ENCODE results near the gene PRKCZ. TPM values are rescaled to one million over a fixed set of nuclear protein-coding genes. Genes with fewer than 3 reads are reported as not detected.

PRKCZ gene
- total RNA-seq, 1 donor from 2014 or later, result 1.3 TPM

- Histone ChIP-seq H3K27ac (no peak overlapping the region), H3K4me1 (no peaks in the 10 kb centered on the region), H3K36me3 (no peaks in the 10 kb centered on the region), H3K4me3 (no peak overlapping the region), H3K27me3 (no peaks in the 10 kb centered on the region), H3K9me3 (no peaks in the 10 kb centered on the region)
- TF ChIP-seq CTCF (IDR thresholded peaks at IDR 0.05), result no peak
- no peak for DNase-seq (ENCODE audit: low spot score in 2 of 2)
- intact Hi-C loops (cut with DNase I), result no loop called here
Measured at GRCh38 chr1:2151252-2151651, 101.0 kb downstream of the PRKCZ start.

GRCh38 chr1:2151911-2152310 lies 101.7 kb downstream of the PRKCZ start:
- no peak for TF ChIP-seq CTCF (IDR thresholded peaks at IDR 0.05)
- no peaks in the 10 kb centered on the region for H3K4me1 ChIP-seq
- H3K9me3 ChIP-seq, result no peaks in the 10 kb centered on the region
- no peak overlapping the region for H3K27ac ChIP-seq
- H3K4me3 ChIP-seq, result no peak overlapping the region
- H3K36me3 ChIP-seq, result no peaks in the 10 kb centered on the region
- no peaks in the 10 kb centered on the region for H3K27me3 ChIP-seq
- no peak for DNase-seq (ENCODE audit: low spot score in 2 of 2)
- intact Hi-C loops (cut with DNase I), result no loop called here

- H3K36me3 ChIP-seq, result no peaks in the 10 kb centered on the region
- no peak for DNase-seq (ENCODE audit: low spot score in 2 of 2)
- no peak overlapping the region for H3K4me3 ChIP-seq
- no peak for TF ChIP-seq CTCF (IDR thresholded peaks at IDR 0.05)
- H3K27me3 ChIP-seq, result no peaks in the 10 kb centered on the region
- no peaks in the 10 kb centered on the region for H3K9me3 ChIP-seq
- intact Hi-C loops (cut with DNase I), result no loop called here
- no peaks in the 10 kb centered on the region for H3K4me1 ChIP-seq
- no peak overlapping the region for H3K27ac ChIP-seq
Measured at GRCh38 chr1:2152954-2153353, 102.7 kb downstream of the PRKCZ start.

GRCh38 chr1:2154022-2154421 lies 103.8 kb downstream of the PRKCZ start:
- H3K36me3 ChIP-seq, result no peaks in the 10 kb centered on the region
- no peak for DNase-seq (ENCODE audit: low spot score in 2 of 2)
- no peak for TF ChIP-seq CTCF (IDR thresholded peaks at IDR 0.05)
- H3K9me3 ChIP-seq, result no peaks in the 10 kb centered on the region
- no peaks in the 10 kb centered on the region for H3K27me3 ChIP-seq
- H3K4me3 ChIP-seq, result no peak overlapping the region
- no peaks in the 10 kb centered on the region for H3K4me1 ChIP-seq
- H3K27ac ChIP-seq, result no peak overlapping the region
- intact Hi-C loops (cut with DNase I), result no loop called here

GRCh38 chr1:2155147-2155598 lies 105.0 kb downstream of the PRKCZ start:
- DNase-seq (ENCODE audit: low spot score in 2 of 2), result no peak
- TF ChIP-seq CTCF (IDR thresholded peaks at IDR 0.05), result no peak
- Histone ChIP-seq H3K36me3 (no peaks in the 10 kb centered on the region), H3K27ac (no peak overlapping the region), H3K4me3 (no peak overlapping the region), H3K4me1 (no peaks in the 10 kb centered on the region), H3K27me3 (no peaks in the 10 kb centered on the region), H3K9me3 (no peaks in the 10 kb centered on the region)
- intact Hi-C loops (cut with DNase I), result no loop called here

GRCh38 chr1:2155788-2156187 lies 105.6 kb downstream of the PRKCZ start:
- TF ChIP-seq CTCF (IDR thresholded peaks at IDR 0.05), result no peak
- Histone ChIP-seq H3K4me1 (no peaks in the 10 kb centered on the region), H3K4me3 (no peak overlapping the region), H3K27ac (no peak overlapping the region), H3K36me3 (no peaks in the 10 kb centered on the region), H3K27me3 (no peaks in the 10 kb centered on the region), H3K9me3 (no peaks in the 10 kb centered on the region)
- intact Hi-C loops (cut with DNase I), result no loop called here
- no peak for DNase-seq (ENCODE audit: low spot score in 2 of 2)

Data from ascending aorta (tissue), 2 donors.